Measurements from ENCODE around the gene FGF1. TPM values are rescaled to one million over a fixed set of nuclear protein-coding genes. Genes with fewer than 3 reads are reported as not detected.
A peak's percentile ranks its signal among the peaks of the same experiment; 100 is the strongest.

FGF1 gene
- total RNA-seq, 1 donor from 2014 or later: 23.5 TPM

DNA sequence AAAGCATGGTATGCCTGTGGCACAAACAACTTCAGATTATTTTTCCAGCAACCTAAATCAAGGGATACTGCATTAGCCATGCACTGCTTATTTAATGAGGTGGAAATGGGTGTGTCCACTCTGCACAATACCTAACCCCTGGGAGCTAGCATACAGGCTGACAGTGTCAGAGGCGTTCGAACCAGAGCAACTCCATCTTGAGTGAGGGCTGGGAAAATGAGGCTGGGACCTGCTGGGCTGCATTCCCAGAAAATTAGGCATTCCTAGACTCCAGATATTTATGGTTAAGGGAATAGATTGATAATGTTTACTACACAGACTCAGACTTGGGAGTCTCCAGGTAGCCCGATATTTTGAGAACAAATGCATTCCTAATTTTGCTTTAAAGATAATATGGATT lies 2.8 kb downstream of the FGF1 start:
- TF ChIP-seq, protein P1, sequence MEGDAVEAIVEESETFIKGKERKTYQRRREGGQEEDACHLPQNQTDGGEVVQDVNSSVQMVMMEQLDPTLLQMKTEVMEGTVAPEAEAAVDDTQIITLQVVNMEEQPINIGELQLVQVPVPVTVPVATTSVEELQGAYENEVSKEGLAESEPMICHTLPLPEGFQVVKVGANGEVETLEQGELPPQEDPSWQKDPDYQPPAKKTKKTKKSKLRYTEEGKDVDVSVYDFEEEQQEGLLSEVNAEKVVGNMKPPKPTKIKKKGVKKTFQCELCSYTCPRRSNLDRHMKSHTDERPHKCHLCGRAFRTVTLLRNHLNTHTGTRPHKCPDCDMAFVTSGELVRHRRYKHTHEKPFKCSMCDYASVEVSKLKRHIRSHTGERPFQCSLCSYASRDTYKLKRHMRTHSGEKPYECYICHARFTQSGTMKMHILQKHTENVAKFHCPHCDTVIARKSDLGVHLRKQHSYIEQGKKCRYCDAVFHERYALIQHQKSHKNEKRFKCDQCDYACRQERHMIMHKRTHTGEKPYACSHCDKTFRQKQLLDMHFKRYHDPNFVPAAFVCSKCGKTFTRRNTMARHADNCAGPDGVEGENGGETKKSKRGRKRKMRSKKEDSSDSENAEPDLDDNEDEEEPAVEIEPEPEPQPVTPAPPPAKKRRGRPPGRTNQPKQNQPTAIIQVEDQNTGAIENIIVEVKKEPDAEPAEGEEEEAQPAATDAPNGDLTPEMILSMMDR (IDR thresholded peaks at IDR 0.05): no peak
- Histone ChIP-seq H3K9me3 (no peaks in the 10 kb centered on the region), H3K4me1 (peaks cover 3 to 17% of the 10 kb centered on the region in 2 donors), H3K36me3 (no peaks in the 10 kb centered on the region), H3K4me3 (no peak overlapping the region), H3K27me3 (no peaks in the 10 kb centered on the region), H3K27ac (no peak overlapping the region)
- peak in 1 of 2 donors; percentile 4 for DNase-seq (ENCODE audit: low spot score in 2 of 2)
- intact Hi-C loops (cut with DNase I): no loop called here

DNA sequence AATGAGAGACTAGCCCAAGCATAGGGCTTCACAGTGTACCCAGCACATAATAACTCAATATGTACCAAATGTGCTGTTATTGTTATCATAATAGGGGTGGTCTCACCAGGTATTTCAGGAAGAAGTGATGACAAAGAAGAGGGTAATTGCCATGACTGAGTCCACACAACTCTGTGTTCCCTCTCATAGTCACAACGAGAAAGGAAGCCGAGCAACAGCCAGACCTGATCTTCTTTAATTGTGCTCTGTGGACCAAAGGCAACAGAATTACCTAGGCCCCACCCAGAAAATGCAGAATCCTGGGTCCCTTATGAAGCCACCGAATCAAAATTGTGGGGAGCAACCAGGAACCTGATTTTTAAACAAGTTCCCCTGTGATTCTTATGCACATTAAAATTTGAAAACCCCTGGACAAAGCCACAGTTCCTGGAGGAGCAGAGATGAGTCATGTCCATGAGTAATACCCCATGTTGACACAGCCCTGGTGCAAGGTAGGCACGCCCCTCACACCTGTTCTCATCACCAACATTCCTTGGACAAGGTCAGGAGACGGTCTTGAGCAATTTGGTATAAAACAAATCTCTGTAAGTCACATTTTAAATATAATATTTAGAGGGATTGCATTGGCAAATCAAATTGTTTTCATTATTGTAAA lies 5.2 kb downstream of the FGF1 start:
- Histone ChIP-seq H3K9me3 (no peaks in the 10 kb centered on the region), H3K27ac (no peak overlapping the region), H3K4me3 (no peak overlapping the region), H3K36me3 (no peaks in the 10 kb centered on the region), H3K4me1 (peaks cover 0 to 7% of the 10 kb centered on the region in 2 donors), H3K27me3 (no peaks in the 10 kb centered on the region)
- intact Hi-C loops (cut with DNase I): no loop called here
- TF ChIP-seq, protein P1 (IDR thresholded peaks at IDR 0.05): no peak
- peak in 1 of 2 donors; percentile 48 for DNase-seq (ENCODE audit: low spot score in 2 of 2)

DNA sequence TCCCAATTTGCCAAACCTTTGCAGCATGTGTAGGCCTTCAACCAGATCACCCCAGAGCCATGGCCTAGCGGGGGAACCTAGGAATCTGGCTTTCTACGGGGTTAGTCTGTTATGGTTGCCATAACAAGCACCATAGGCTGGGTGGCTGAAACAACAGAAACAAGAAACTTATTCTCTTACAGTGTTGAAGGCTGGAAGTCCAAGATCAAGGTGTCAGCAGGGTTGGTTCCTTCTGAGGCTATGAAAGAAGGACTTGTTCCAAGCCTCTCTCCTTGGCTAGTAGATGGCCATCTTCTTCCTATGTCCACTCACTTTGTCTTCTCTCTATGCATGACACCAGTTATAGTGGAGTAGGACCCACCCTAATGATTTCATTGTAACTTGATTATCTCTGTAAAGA lies 6.1 kb downstream of the FGF1 start:
- intact Hi-C loops (cut with DNase I): no loop called here
- Histone ChIP-seq H3K27me3 (no peaks in the 10 kb centered on the region), H3K27ac (no peak overlapping the region), H3K4me3 (no peak overlapping the region), H3K9me3 (no peaks in the 10 kb centered on the region), H3K4me1 (no peaks in the 10 kb centered on the region), H3K36me3 (no peaks in the 10 kb centered on the region)
- TF ChIP-seq, protein P1 (IDR thresholded peaks at IDR 0.05): no peak
- DNase-seq (ENCODE audit: low spot score in 2 of 2): peak in 1 of 2 donors; percentile 4

DNA sequence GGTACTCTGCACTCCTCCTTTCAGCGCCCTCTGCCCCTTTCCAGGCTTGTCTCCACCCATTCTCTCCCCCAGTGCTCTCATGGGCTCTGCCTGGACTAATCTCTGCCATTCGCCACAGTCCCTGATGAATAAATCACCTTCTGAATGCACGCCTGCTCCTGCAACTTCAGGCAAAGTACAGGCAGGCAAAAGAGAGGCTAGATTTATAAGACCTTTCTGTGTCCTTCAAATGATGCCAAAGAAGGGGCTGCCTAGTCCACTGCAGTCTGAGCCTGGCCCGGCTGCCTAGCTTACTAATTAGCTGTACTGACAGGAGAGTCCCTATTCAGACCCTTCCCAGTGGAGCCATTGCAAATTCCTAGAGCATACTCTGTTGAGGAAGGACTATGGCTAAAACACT lies 7.4 kb downstream of the FGF1 start:
- Histone ChIP-seq H3K27me3 (no peaks in the 10 kb centered on the region), H3K4me3 (no peak overlapping the region), H3K9me3 (no peaks in the 10 kb centered on the region), H3K4me1 (no peaks in the 10 kb centered on the region), H3K27ac (no peak overlapping the region), H3K36me3 (no peaks in the 10 kb centered on the region)
- TF ChIP-seq, protein P1 (IDR thresholded peaks at IDR 0.05): no peak
- no peak for DNase-seq (ENCODE audit: low spot score in 2 of 2)
- intact Hi-C loops (cut with DNase I): no loop called here

DNA sequence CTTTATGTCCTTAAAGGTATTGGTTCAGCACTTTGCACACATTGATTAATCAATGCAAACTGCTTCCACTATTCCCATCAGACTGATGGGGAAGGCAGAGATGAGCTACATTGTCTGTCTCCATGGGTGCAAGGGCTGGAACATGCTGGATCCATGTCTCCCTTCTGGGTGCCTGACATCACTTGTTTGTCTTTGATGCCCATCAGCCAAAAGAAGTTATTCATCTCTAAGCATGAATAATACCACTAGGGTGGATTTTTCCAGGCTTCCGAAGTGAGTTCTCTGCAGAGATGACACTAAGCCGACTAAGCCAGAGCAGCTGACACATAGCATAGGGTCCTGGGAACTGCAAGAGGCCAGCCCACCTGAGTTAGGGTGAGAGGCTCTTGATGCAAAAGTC lies 8.7 kb downstream of the FGF1 start:
- Histone ChIP-seq H3K27ac (no peak overlapping the region), H3K36me3 (no peaks in the 10 kb centered on the region), H3K9me3 (no peaks in the 10 kb centered on the region), H3K4me3 (no peak overlapping the region), H3K4me1 (no peaks in the 10 kb centered on the region), H3K27me3 (no peaks in the 10 kb centered on the region)
- intact Hi-C loops (cut with DNase I): no loop called here
- TF ChIP-seq, protein P1 (IDR thresholded peaks at IDR 0.05): no peak
- no peak for DNase-seq (ENCODE audit: low spot score in 2 of 2)

DNA sequence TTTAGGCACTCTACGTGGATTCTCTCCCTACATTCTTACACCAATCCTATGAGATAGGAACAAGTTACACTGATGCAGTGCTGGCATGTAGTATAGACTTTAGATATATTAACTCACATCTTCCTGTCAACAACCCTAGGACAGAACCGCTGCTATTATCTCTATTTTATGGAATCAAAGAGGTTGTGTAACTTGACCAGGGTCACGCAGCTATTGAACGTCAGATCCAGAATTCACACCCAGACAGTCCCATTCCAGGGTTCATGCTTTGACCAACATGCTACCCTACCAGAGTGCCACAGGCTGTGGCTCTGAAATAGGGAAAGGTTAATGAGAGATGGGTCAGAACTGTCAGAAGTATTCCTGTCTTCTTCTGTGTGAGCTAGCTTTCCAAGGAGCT lies 9.6 kb downstream of the FGF1 start:
- TF ChIP-seq, protein P1 (IDR thresholded peaks at IDR 0.05): no peak
- Histone ChIP-seq H3K27ac (no peak overlapping the region), H3K4me3 (no peak overlapping the region), H3K4me1 (no peaks in the 10 kb centered on the region), H3K36me3 (no peaks in the 10 kb centered on the region), H3K9me3 (no peaks in the 10 kb centered on the region), H3K27me3 (no peaks in the 10 kb centered on the region)
- DNase-seq (ENCODE audit: low spot score in 2 of 2): no peak
- intact Hi-C loops (cut with DNase I): no loop called here

All from ascending aorta (tissue), 2 donors.